GM21619 (cell line): Measurements from ENCODE around the gene IL22RA2.
"Not testable (repeated sequence)": the region's sequence is repeated elsewhere in the genome, so short reads cannot be mapped to it uniquely, and the experiment has no call there.

Experiments used
- ATAC-seq: cut with Tn5 transposase; IDR thresholded peaks from one replicate; pipeline ENCODE4 v1.9.1; 2021; ENCODE audit not compliant: unreplicated experiment

IL22RA2 gene

DNA sequence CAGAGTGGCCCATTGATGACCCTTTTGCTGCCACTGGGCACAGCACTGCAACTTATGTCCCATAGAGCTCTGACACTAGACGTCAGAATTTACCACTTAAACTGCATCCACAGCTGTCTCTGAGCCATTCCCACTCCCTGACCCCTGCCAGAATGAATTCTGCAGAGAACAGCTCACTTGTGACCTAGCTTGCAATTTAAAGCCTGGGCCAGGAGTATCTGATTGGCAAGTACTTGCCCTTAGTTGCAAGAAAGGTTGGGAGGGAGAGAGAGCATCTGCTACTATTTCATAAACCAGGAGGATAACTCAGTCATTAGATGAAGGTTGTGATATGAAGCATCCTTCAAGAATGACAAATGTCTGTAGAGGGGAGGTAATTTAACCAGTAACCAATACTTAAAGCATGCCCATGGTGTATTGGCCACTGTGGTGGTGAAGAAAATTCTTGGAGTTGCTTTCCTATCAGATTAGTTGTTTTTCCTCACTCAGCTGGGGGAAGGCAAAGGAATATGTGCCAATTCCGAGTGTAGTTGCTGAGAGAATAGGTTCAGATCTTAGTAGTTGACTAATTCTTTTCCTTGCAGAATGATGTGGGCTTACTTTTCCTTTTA, 46.5 kb downstream of the IL22RA2 start:
- no peak for ATAC-seq

DNA sequence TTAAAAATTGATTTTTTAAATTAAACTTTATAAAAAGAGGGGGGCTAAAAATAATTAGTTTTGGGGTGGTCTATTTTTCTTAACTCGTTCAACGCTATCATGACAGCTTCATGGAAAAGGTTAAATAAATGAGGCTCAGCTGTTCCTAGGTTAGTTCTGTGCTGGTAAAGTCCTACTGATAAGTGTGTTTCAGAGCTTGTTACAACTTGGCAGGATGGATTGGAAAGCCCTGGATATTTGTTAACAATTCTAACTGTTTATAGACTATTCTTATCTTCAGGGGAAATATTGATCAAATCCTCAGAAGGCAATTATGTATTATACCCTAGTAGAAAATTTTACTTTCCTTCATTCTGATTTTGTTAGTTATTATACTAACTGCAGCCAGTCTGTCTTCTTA, 50.4 kb downstream of the IL22RA2 start:
- no peak for ATAC-seq

GRCh38 chr6:137122612-137123011, 50.8 kb downstream of the IL22RA2 start:
- peak; percentile 54 for ATAC-seq

- ATAC-seq, result no peak
Measured at GRCh38 chr6:137121401-137121997, 51.9 kb downstream of the IL22RA2 start.

- no peak for ATAC-seq
Measured at GRCh38 chr6:137120748-137121147, 52.7 kb downstream of the IL22RA2 start.

DNA sequence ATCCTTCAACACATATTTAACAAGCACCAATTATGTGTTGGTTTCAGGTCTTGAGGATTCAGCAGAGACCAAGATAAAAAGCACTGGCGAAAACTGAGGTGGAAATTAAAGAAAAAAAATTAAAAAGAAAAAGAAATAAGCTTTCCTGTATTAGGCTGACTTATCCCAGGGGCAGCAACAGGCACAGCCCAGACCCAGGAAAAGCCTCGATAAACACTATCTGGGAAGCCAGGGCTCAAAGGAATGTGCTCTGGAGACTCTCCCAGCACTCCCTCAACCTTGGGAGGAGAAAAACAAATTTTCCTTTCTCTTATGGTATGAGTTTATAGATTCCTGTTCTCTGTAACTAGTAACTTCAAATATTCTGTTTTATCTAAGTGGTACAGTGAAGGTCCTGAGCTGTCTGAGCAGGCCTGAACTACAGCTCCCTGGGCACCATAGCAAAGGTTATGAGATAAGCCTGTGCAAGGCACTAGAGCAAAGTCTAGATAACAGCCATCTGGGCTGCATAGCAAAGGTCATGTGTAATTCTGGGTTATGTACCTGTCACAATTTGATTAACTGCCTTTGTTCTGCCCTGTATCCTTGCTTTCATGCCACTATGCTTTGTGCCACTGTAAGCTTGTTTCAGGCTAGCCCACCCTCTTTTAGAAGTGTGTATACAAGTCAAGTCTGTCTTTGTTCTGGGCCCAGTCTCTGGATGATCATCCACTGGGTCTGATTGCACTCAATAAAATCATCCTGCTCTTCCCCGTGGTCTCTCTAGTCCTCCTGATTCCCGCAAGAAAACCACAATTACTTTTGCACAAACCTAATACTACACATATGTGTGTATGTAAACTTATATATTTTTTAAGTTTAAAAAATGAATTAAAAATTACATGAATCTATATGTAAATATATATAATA, 54.0 kb downstream of the IL22RA2 start:
- no peak for ATAC-seq

GRCh38 chr6:137117581-137117980, 55.9 kb downstream of the IL22RA2 start:
- ATAC-seq, result no peak

DNA sequence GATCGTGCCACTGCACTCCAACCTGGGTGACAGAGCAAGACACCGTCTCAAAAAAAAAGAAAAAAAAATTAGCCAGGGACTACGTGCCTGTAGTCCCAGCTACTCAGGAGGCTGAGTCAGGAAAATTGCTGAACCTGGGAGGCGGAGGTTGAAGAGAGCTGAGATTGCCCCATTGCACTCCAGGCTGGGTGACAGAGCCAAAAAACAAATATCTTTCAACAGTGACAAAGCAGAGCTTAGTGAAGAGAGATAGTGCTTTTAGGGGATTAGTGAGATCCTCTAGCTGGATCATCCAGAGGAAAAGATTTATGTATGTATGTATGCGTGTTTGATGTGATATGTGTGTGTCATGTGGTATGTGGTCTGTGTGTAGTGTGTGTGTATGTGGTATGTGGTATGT, 56.6 kb downstream of the IL22RA2 start:
- ATAC-seq, result no peak

GRCh38 chr6:137115658-137116057, 57.8 kb downstream of the IL22RA2 start:
- no peak for ATAC-seq

GRCh38 chr6:137112067-137112355, 61.4 kb downstream of the IL22RA2 start:
- ATAC-seq, result no peak

DNA sequence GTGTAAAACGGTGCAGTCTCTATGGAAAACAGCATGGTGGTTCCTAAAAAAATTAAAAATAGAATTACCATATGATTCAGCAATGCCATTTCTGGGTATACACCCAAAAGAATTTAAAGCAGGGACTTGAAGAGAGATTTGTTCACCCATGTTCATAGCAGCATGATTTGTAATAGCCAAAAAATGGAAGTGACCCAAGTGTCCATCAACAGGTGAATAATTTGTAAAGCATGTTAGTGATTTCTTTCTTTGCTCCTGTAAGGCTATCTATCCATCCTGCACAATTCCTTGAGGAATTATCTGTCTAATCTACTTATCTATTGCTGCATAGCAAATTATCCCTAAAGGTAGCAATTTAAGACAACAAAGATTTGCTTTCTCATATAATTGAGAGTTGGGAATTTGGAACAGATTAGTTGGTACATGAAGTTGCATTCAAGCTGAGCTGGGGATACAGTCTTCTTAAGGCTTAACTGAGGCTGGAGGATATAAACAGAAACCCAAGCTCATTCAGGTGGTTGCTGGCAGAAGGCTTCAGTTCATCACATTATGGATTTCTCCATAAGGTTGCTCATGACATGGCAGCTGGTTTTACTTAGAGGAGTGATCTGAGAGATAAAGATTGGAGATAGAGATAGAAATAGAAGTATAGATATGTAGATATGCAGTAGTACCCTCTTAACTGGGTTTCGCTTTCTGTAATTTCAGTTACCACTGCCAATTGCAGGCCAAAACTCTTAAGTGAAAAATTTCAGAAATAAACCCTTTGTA, 62.0 kb downstream of the IL22RA2 start:
- ATAC-seq, result no peak

DNA sequence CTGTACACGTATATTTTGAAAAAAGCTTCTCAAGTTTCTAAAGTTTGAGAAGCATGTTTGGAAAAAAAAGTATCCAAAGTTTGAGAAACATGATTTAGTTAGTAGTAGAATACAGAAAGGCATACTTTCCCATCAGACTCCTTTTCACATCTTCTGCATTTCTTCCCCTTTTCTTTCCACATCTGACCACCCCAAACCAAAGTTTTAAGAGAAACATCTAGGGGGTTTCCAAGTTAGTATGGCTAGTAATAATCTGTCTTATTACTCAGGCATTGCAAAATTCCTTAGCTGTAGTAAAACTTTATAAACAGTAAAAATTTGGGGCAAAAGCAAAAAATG, 65.7 kb downstream of the IL22RA2 start:
- no peak for ATAC-seq

DNA sequence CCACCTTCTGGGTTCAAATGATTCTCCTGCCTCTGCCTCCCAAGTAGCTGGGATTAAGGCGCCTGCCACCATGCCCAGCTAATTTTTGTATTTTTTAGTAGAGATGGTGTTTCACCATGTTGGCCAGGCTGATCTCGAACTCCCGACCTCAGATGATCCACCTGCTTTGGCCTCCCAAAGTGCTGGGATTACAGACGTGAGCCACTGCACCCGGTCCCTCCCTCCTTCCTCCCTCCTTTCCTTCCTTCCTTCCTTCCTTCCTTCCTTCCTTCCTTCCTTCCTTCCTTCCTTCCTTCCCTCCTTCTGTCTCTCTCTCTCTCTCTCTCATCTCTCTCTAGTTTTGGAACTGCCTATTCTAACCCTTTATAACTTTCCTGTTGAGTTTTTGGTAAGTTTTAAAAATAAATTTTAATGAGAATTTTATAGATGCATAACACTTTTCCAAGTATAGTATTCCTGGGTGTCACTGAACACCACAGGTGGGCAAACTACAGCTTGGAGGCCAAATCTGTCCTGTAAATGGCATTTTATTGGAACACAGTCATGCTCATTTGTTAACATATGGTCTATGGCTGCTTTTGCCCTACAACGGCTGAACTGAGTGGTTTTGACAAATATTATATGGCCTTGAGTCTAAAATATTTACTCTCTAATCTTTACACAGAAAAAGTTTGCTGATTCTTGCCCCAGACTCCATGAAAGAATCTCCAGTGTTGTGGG, 66.2 kb downstream of the IL22RA2 start:
- ATAC-seq, result not testable (repeated sequence)

DNA sequence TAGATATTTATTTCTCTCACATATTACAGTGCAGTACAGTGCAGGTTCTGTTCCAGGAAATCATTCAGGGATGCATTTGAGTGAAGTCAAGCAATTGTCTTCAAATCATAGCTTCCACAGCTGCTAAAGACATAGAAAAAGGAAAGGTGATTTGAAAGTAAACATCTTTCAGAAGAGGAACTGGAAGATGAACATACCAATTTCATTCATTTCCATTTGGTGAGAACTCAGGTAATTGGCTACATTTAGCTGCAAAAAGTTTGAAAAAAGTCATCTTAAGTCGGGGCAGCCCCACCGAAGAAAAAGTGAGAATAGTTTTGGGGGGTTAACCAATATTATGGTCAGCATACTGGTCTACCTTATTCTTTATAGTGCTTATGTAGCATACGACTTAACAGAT, 67.3 kb downstream of the IL22RA2 start:
- no peak for ATAC-seq

- no peak for ATAC-seq
Measured at GRCh38 chr6:137105375-137105774, 68.1 kb downstream of the IL22RA2 start.

GRCh38 chr6:137104926-137105325, 68.5 kb downstream of the IL22RA2 start:
- no peak for ATAC-seq

- peak; percentile 87 for ATAC-seq
Measured at GRCh38 chr6:137102851-137103492, 70.5 kb downstream of the IL22RA2 start.

DNA sequence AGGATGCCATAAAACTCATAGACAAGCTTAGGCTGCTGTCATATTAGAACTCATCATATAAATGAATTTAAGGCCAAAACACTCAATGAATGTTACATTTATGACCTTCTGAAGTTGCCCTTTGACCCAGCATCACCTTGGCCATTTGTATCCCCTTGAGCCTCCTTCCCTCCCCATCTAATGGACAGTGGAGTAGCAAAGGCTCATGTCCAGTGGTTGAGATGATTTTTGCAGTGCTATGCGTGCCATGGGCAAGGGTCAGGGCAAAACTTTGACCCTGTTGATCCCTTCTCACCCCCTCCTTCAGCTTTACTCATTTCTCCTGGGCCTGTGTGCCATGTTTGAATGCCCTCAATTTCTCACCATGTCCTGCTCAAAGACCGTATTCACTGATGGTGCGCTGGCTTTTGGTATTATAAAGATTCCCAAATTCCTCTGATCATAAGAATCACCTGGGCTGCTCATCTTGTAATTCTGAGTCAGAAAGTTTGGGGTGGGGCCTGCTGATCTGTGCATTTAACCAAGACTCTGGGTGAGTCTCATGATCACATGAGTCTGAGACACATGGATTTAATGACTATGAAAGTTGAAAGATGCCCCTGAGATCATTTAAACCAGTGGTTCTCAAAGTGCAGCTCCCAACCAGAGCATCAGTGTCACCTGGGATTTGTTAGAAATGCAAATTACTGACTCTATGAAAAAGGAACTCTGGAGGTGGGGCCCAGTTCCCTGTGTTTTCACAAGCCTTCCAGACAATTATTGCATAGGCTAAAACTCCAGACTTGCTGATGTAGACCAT, 71.2 kb downstream of the IL22RA2 start:
- peak; percentile 28 for ATAC-seq

DNA sequence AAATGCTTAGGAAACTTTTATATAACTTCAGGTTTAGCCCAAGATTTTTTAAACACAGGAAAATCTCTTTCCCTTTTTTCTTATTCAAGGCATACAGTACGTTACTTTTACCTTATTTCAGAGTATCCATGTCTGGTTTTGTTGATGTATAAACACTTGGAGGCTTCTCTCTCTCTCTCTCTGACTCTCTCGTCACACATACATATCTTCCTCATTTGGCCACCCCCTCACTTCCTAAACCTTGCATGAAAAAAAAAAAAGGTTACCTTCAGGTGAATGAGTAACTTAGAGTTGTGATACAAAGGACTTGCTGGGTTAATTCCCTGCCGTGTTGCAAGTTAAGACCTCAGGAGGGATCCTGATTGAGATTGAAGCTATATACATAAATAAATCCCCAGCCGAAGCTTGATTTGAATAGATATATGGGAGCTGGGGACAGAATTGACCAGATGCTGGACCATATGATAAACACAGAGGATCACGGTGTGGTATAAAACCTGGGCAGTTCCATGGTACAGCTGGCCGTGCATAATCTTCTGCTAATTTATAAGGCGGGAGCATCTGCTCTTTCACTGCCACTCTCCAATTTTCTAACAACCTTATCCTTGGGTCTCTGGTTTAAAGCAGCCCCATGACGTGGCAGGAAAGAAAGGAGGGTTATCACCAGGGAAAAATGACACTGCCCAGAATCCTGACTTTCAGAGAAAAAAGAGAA, 73.6 kb downstream of the IL22RA2 start:
- no peak for ATAC-seq
